ENCODE results near the gene MTHFD1L.
A peak's percentile ranks its signal among the peaks of the same experiment; 100 is the strongest.
"Not testable (repeated sequence)": the region's sequence is repeated elsewhere in the genome, so short reads cannot be mapped to it uniquely, and the experiment has no call there.

MTHFD1L gene

GRCh38 chr6:151101161-151101815 lies 235.8 kb downstream of the MTHFD1L start:
- Histone ChIP-seq H3K4me3 (no peak overlapping the region), H3K27ac (peak overlapping the region in 1 of 21 experiments; percentile 13)

DNA sequence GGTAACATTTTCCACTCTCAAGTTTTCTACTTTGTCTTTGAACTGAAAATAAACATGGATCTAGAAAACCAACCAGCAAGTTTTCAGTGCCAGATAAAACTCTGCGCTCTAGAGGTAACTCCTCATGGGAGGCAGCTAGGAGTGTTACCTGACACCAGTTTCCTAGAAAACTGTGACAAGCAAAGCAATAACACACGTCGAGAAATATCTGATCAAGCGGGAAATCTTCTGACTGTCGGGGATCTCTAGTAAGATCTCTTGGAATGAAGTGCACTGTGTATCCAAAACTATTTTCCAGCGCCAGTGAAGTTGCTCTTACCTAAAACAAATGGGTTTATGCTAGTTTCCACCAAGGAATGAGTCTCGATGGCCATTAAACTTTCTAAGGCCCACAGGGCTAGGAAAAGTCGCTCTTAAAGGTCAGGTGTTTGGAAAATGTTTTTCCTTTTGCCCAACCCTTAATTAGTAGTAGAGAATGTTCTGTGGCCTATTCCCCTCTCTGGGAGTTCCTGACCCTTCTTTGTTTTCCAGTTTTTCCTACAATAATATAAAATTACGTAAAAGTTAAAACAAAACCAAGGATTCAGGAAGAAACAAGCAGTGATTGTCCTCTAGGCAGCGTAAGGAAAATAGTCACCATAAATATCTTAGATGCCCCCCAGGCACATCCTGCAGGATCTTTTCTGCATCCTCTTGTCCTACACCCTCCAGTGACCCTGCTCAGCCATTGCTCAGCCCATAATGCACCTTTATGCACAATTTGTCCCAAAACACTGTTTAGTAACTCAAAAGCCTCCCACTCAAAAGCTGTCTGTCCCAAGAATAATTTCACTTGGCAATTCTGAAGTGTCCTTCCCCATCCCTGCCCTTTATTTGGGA lies 236.6 kb downstream of the MTHFD1L start:
- H3K27ac ChIP-seq, result peak overlapping the region in 1 of 21 experiments; percentile 13
- H3K4me3 ChIP-seq, result no peak overlapping the region

DNA sequence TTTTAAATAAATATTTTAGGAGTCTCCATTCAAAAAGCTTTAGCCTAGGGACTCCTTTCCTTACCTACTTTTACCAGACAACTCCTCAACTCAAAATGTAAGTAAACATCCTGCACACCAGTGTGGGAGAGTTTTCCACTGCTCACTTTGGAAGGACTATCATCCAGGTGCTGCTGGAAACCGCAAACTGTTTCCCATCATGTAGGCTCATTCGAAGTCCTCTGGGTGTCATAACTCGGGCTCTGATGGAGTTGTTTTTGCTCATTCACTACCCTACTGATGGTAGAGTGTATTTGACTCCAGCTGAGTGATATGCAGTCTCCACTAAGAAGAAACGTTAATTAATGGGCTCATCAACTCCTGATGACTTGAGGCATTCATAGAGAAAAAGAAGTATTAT lies 237.8 kb downstream of the MTHFD1L start:
- no peak overlapping the region for H3K27ac ChIP-seq

DNA sequence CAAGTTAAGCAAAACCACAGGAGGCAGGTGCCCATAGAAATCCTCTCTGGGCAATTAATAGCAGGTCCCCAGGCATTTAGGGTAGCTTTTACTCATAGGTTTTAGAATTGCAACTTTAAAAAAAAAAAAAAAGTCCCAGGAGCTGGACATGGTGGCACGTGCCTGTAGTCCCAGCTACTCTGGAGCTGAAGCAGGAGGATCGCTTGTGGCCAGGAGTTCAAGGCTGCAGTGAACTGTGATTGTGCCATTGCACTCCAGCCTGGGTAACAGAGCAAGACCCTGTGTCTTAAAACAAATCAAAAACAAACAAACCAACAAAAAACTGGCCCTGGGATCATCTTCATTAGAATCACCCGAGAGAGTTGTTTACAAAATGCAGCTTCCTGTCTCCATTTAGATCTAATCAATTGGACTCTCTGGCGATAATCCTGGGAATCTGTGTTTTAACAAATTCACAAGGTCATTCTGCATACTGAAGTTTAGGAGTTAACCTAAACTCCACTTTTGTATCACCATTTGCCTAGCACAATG lies 242.5 kb downstream of the MTHFD1L start:
- Histone ChIP-seq H3K27ac (no peak overlapping the region), H3K4me3 (no peak overlapping the region)

More for the DNA sequence above, 237.8 kb downstream of the MTHFD1L start:
- H3K4me3 ChIP-seq, result no peak overlapping the region

- Histone ChIP-seq H3K27ac (no peak overlapping the region), H3K4me3 (no peak overlapping the region)
Measured at GRCh38 chr6:151108548-151108947, 243.0 kb downstream of the MTHFD1L start.

GRCh38 chr6:151109361-151109760 lies 243.9 kb downstream of the MTHFD1L start:
- H3K27ac ChIP-seq, result no peak overlapping the region
- H3K4me3 ChIP-seq, result no peak overlapping the region

DNA sequence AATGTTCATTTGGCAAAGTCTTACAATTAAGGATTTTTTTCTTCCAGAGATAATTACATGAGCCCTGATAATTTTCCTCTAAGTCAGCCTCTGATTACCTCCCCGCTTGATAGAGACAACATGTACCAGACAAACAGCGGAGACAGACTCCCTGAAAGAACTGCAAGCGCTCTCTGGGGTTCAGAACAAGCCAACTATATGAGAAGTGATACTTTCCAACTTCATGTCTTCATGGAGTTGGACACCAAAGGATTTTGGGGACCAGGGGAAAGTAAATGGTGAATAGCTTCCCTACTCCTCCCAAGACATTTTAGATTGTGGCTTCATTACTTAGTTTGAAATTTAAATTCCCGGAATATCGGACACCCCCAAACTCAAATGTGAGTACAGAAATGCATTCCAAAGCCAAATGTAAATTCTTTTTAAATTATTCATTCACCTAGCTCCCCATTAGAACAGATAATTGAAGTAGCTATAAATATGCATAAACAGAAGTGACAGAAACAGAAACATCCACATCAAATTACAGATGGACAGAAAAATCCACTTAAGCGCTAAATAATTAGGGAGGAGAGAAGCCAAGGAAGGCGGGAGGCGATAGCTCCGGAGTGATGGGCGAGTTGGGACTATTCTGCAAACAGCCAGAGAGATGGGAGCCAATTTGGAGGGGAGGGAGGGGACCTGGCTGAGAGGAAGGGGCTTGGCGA lies 244.5 kb downstream of the MTHFD1L start:
- no peak overlapping the region for H3K4me3 ChIP-seq
- H3K27ac ChIP-seq, result no peak overlapping the region

DNA sequence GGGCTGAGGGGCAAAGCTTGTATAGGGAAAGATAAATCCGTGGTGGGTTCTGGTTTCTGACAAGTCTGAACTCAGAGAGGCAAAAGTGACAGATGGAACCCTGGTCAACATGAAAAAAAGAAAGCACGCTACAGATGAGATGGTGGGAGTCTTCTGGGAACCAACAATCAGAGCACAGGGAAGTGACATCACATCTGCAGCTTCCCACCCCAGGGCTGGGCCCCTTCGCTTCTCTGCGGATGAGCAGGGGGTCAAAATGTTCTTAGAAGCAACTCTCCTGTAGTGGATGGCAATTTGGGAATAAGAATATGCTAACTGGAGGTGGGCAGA lies 245.0 kb downstream of the MTHFD1L start:
- H3K27ac ChIP-seq, result no peak overlapping the region
- no peak overlapping the region for H3K4me3 ChIP-seq

- H3K4me3 ChIP-seq, result no peak overlapping the region
- no peak overlapping the region for H3K27ac ChIP-seq
Measured at GRCh38 chr6:151111670-151112069, 246.2 kb downstream of the MTHFD1L start.

DNA sequence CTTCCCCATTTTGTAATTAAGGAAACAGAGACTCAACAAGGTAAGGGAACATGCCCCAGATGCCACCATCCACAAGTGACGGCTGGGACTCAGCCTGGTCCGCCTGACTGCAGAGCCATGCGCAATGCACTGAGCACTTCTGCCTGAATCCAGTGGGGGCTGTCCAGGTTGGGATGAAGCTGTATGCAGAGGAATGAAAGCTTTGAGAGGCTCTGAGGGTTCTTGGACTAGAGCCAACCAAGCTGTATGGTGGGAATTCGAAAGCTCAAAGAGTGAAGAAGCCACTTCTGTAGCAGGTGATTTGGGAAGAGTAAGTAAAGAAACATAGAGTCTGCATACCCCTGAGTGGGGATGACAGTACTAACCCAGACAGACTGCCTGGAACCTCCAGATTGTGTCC lies 246.6 kb downstream of the MTHFD1L start:
- Histone ChIP-seq H3K27ac (no peak overlapping the region), H3K4me3 (no peak overlapping the region)

GRCh38 chr6:151112884-151113283 lies 247.4 kb downstream of the MTHFD1L start:
- H3K27ac ChIP-seq, result not testable (repeated sequence)

GRCh38 chr6:151113641-151114040 lies 248.1 kb downstream of the MTHFD1L start:
- H3K27ac ChIP-seq, result no peak overlapping the region
- H3K4me3 ChIP-seq, result no peak overlapping the region

More at GRCh38 chr6:151112884-151113283, 247.4 kb downstream of the MTHFD1L start:
- H3K4me3 ChIP-seq, result not testable (repeated sequence)

- H3K4me3 ChIP-seq, result no peak overlapping the region
- H3K27ac ChIP-seq, result no peak overlapping the region
Measured at GRCh38 chr6:151118461-151119123, 253.1 kb downstream of the MTHFD1L start.

DNA sequence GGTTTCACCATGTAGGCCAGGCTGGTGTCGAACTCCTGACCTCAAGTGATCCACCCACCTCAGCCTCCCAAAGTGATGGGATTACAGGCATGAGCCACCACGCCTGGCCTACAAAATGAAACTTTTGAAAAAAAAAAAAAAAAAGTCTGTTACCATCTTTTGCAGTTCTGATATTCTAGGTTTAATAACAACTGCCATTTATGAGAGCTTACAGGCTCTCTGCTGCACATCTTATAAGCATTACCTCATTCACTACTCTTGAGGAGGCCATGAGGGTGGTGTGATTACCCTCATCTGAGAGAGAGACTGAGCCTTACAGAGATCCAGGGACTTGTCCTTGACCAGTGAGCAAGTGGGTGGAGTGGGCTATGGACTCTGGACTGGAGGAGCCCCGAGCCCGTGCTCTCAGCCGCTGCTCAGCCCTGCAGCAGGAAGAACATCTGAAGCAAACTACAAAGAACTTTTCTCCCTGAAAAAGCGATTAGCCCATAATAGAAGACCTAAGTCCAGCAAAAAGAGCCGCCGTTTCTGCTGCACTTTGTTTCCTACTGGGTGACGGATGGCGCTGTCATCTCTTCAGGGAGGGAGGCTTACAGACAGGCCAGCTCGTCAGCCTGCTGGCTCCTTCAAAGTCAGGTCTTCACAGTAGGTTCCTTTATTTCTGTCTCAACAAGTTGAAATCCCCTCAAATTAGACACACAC lies 254.5 kb downstream of the MTHFD1L start:
- no peak overlapping the region for H3K27ac ChIP-seq
- H3K4me3 ChIP-seq, result no peak overlapping the region

GRCh38 chr6:151121900-151122299 lies 256.4 kb downstream of the MTHFD1L start:
- Histone ChIP-seq H3K27ac (no peak overlapping the region), H3K4me3 (no peak overlapping the region)

DNA sequence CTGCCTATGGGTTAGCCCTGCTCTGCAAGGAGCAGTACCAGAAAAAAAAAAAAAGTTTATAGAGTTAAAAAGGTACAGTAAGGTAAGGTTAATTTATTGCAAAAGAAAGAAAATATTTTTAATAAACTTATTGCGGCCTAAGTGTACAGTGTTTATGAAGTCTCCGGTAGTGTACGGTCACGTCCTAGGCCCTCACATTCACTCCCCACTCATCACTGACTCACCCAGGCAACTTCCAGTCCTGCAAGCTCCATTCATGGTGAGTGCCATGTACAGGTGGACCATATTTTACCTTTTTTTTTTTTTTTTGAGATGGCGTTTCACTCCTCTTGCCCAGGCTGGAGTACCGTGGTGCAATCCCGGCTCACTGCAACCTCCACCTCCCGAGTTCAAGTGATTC lies 258.1 kb downstream of the MTHFD1L start:
- H3K27ac ChIP-seq, H3K4me3 ChIP-seq: not testable (repeated sequence)

- not testable (repeated sequence) for H3K27ac ChIP-seq
Measured at GRCh38 chr6:151125242-151125641, 259.7 kb downstream of the MTHFD1L start.

GRCh38 chr6:151125651-151126416 lies 260.3 kb downstream of the MTHFD1L start:
- H3K27ac ChIP-seq, result peak overlapping the region in 2 of 21 experiments; percentile 25 to 54
- H3K4me3 ChIP-seq, result not testable (repeated sequence)

More at GRCh38 chr6:151125242-151125641, 259.7 kb downstream of the MTHFD1L start:
- not testable (repeated sequence) for H3K4me3 ChIP-seq

DNA sequence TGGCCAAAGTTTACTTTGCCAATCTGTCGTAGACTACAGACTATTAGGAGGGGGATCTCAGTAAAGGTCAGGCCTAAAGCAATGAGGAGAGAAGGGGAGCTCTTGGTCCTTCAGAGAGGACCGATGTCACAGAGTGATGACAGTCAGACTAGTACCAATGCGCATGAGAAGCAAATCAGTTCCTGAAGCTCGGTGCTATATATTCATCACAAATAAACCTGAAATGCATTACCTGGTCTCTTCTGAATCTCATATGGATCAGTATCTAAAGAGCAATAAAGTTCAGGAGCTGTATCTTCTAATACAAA lies 260.9 kb downstream of the MTHFD1L start:
- peak overlapping the region in 1 of 21 experiments; percentile 25 for H3K27ac ChIP-seq
- not testable (repeated sequence) for H3K4me3 ChIP-seq

All from skin epidermis (tissue), 12 donors.